ENCODE data around the gene EGF. TPM values are rescaled to one million over a fixed set of nuclear protein-coding genes. Genes with fewer than 3 reads are reported as not detected.

The EGF gene
- total RNA-seq, 2 experiments from 2014 or later, result not detected

DNA sequence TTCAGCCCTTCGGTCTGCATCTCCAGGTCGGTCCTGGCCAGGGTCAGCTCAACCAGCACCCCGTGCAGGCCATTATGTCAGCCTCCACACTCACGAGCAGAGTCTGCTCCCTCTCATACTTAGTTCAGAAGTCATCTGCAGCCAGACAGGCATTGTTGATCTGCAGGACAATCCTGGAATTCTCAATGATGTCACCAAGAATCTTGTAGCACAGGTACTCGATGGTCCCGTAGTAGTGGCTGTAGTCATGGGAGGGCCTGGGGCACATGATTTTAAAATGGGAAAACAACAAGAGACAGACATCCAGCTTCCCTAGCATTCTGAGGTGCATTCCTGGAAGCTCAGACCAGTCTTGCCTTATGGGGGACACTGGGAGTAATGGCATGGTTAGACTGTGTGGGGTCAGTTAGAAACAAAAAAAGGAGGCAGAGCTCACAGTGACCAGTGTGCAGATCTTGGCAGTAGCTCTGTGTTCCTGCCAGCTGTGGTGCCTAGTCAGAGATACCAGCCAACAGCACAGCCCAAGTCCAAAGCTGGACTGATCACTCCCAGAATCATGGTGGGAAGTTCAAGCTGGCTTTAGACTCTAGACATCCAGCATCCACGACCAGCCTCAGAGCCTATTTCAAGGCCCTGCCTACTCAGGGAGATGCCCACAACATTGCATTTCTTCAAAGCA is 32.9 kb upstream of the EGF start:
- Mint-ChIP-seq H3K36me3 (ENCODE audit: low read depth) (no peaks in the 10 kb centered on the region), H3K4me3 (no peak overlapping the region), H3K4me1 (ENCODE audit: low read depth) (no peaks in the 10 kb centered on the region), H3K27ac (no peak overlapping the region), H3K27me3 (ENCODE audit: low read depth) (no peaks in the 10 kb centered on the region), H3K9me3 (no peaks in the 10 kb centered on the region)
- no peak for DNase-seq
- CTCF ChIA-PET, result no interaction called here
- intact Hi-C loops (cut with micrococcal nuclease), result no loop called here

DNA sequence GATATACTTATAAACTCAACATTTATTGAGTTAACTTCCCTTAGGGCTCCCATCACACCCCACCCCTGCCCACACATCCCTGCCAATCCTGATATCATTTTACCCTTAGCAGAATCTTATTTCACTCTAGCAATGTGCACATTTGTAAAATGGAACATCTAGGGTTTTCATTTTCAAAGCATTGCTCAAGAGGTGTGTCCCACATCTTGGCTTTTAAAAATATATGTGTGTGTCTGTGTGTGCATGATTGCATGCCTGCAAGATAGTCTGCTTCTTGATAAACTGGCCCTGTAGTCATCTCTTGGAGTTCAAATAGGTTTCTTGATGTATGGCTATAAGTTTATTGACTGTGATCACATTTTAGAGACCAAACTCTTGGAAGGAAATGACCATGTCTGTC is 26.4 kb upstream of the EGF start:
- CTCF ChIA-PET, result interaction anchor here (0.6 kb wide), 1 partner anchor 1101 kb away, joined by 3 read pairs; no protein-coding TSS in a partner anchor
- Mint-ChIP-seq H3K4me1 (ENCODE audit: low read depth) (no peaks in the 10 kb centered on the region), H3K27me3 (ENCODE audit: low read depth) (no peaks in the 10 kb centered on the region), H3K9me3 (no peaks in the 10 kb centered on the region), H3K4me3 (no peak overlapping the region), H3K36me3 (ENCODE audit: low read depth) (no peaks in the 10 kb centered on the region), H3K27ac (no peak overlapping the region)
- intact Hi-C loops (cut with micrococcal nuclease), result no loop called here
- no peak for DNase-seq

DNA sequence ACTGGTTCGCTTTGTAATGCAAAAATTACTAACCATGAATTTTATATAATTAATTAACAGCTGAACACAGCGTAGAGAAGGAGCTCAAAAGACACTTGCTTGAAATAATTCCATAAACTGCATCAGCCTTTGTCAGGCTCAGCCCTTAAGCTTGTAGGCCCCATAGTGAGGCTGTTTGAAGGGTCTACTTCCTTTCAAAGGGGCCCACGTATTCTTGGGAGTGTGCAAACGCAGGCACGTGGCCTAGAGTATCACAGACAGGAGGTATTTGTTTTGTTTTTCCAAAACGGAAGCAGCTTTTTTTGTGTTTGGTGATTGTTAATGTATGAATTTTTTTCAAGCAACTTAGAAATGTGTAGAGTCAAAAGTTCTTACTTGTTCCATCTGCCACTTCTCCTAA is 25.6 kb upstream of the EGF start:
- no peak for DNase-seq
- intact Hi-C loops (cut with micrococcal nuclease), result no loop called here
- Mint-ChIP-seq H3K4me3 (no peak overlapping the region), H3K4me1 (ENCODE audit: low read depth) (no peaks in the 10 kb centered on the region), H3K9me3 (no peaks in the 10 kb centered on the region), H3K36me3 (ENCODE audit: low read depth) (no peaks in the 10 kb centered on the region), H3K27me3 (ENCODE audit: low read depth) (no peaks in the 10 kb centered on the region), H3K27ac (no peak overlapping the region)
- CTCF ChIA-PET, result no interaction called here

DNA sequence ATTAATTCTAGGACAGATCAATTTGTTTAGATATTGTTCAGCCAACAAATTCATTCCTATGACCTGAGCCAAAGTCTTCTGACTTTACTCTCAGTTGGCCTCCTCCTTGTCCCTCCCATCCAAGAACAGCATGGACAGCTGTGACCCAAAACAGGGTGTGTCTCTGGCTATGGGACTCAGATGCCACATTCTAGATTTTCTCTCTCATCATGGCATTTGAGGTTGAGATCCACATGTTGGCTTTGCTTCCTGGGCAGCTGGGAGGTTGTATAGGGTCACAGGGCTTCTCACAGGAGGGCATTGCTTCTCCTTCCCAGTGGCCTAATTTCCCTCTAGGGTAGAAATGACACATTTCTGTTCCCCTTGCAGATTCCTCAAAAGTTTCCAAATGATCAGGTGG is 22.6 kb upstream of the EGF start:
- H3K9me3 Mint-ChIP-seq, result no peaks in the 10 kb centered on the region
- H3K4me3 Mint-ChIP-seq, result no peak overlapping the region
- H3K27ac Mint-ChIP-seq, result no peak overlapping the region
- no peak for DNase-seq
- H3K27me3 Mint-ChIP-seq (ENCODE audit: low read depth), result no peaks in the 10 kb centered on the region
- CTCF ChIA-PET, result no interaction called here
- no peaks in the 10 kb centered on the region for H3K4me1 Mint-ChIP-seq (ENCODE audit: low read depth)
- no peaks in the 10 kb centered on the region for H3K36me3 Mint-ChIP-seq (ENCODE audit: low read depth)
- intact Hi-C loops (cut with micrococcal nuclease), result no loop called here

DNA sequence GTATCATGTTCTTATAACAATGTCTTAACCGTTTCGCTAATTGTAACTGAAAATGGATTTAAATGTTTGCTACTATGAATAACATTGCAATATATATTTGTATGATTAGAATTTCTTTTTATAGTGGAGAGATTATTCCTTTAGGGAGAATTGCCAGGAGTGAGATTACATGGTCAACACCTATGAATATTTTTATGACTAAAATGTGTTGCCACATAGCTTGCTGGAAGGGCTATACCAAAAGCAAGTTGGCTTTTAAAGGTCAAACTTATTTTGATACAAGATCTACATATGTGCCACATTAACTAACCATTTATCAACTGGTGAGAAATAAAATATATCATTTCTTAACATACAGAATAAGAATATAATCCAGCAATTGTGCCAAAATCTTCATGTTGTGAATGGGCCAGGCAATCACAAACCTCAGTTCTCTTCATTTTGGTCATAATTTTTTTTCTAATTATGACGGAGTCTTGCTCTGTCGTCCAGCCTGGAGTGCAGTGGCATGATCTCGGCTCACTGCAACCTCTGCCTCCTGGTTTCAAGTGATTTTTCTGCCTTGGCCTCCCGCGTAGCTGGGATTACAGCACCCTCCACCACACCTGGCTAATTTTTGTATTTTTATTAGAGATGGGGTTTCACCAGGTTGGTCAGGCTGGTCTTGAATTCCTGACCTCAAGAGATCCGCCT is 10.0 kb upstream of the EGF start:
- CTCF ChIA-PET, result interaction anchor here (0.6 kb wide), 1 partner anchor 406 kb away, joined by 3 read pairs; no protein-coding TSS in a partner anchor
- Mint-ChIP-seq H3K27ac (no peak overlapping the region), H3K4me1 (ENCODE audit: low read depth) (no peaks in the 10 kb centered on the region), H3K36me3 (ENCODE audit: low read depth) (no peaks in the 10 kb centered on the region), H3K27me3 (ENCODE audit: low read depth) (peaks cover 15% of the 10 kb centered on the region), H3K4me3 (no peak overlapping the region), H3K9me3 (peaks cover 4% of the 10 kb centered on the region)
- DNase-seq, result no peak
- intact Hi-C loops (cut with micrococcal nuclease), result no loop called here

DNA sequence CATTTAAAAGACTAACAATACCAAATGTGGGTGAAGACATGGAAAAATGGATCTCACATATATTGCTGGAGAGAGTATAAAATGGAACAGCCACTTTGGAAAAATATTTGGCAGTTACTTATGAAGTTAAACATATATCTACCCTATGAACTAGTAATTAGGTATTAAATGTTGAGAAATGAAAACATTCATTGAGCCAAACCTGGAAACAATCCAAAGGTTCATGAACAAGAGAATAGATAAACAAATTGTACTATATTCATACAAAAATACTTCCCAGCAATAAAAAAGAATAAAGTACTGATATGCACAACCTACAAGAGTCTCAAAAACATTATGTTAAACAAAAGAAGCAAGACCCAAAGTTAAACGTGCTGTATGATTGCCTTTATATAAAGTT is 4.0 kb upstream of the EGF start:
- Mint-ChIP-seq H3K36me3 (ENCODE audit: low read depth) (no peaks in the 10 kb centered on the region), H3K4me1 (ENCODE audit: low read depth) (no peaks in the 10 kb centered on the region), H3K27ac (no peak overlapping the region), H3K27me3 (ENCODE audit: low read depth) (peaks cover 26% of the 10 kb centered on the region), H3K9me3 (peaks cover 2% of the 10 kb centered on the region), H3K4me3 (no peak overlapping the region)
- intact Hi-C loops (cut with micrococcal nuclease), result no loop called here
- DNase-seq, result no peak
- CTCF ChIA-PET, result no interaction called here

DNA sequence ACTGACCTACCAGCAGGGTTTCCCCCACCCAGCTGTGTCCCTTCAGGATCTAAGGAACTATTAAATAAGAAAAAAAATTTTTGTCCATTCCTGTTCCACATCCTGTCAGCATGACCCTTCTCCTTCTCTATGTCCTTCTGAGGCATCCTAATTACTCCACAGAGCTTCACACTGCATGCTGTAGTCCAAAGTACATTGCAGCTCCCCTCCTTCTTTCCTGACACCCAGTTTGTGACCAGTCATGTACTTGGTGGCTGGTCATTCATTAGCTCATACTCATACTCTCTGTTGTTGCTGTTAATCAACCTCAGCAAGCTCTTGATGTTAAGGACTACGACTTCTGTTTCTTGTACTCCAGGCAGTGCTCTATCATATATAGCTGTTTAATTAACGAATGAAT is 2.4 kb upstream of the EGF start:
- Mint-ChIP-seq H3K4me1 (ENCODE audit: low read depth) (no peaks in the 10 kb centered on the region), H3K27ac (no peak overlapping the region), H3K4me3 (no peak overlapping the region), H3K9me3 (peaks cover 2% of the 10 kb centered on the region), H3K36me3 (ENCODE audit: low read depth) (no peaks in the 10 kb centered on the region), H3K27me3 (ENCODE audit: low read depth) (peaks cover 26% of the 10 kb centered on the region)
- CTCF ChIA-PET, result interaction anchor here (0.6 kb wide), 1 partner anchor 503 kb away, joined by 3 read pairs; no protein-coding TSS in a partner anchor
- intact Hi-C loops (cut with micrococcal nuclease), result no loop called here
- no peak for DNase-seq

DNA sequence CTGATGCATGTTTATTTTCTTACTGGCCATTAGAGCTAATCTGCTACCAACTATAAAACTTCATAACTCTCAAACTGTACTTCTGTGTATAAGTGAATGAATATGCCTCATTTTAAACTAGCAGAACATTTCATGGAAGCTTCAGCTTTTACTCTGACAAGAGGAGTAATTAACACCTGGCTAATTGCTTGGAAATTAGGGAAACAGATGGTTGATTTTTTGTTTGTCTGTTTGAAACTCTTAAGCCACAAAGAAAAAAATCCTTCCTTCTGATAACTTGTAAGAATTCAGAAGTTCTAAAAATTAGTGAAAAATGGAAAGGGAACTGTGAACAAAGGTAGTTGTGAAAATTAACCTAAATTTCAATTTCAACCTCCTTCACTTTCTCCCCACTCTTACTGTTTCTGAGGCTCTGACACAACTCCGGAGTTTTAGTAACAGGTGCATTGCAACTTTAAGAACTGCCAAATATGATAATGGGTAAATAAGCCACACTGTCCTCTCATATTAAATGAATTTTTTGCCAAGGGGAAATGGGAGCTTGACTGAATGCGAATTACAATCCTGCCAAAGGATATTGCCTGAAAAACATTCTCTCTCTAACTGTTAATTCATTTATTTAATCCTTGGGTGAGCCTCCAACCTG is 1.0 kb downstream of the EGF start:
- DNase-seq, result no peak
- Mint-ChIP-seq H3K36me3 (ENCODE audit: low read depth) (no peaks in the 10 kb centered on the region), H3K27me3 (ENCODE audit: low read depth) (peaks cover 19% of the 10 kb centered on the region), H3K4me1 (ENCODE audit: low read depth) (no peaks in the 10 kb centered on the region), H3K27ac (no peak overlapping the region), H3K9me3 (no peaks in the 10 kb centered on the region), H3K4me3 (no peak overlapping the region)
- CTCF ChIA-PET, result interaction anchor here (0.6 to 1.2 kb wide), 2 partner anchors 28 to 562 kb away, joined by 3 to 6 read pairs; partner anchors contain the start of gene ENPEP
- intact Hi-C loops (cut with micrococcal nuclease), result no loop called here

DNA sequence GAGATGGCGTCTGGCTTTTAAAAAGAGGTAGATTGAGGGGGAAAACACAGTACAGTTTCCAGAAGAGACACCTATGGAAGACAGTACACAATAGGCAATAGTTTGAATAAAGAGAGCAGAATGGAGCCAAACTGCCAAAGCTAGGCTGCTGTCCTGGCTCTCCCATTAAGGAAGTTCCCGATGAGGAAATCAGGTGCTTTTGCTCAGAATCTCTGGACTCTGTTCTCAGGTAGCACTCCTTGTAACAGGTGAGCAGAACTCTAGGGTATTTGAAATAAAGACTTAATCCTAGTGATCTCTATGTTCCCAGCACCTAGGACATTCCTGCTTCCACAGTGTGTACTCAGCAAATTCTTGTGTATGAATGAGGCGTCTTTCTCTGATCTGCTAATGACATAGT is 1.6 kb downstream of the EGF start:
- Mint-ChIP-seq H3K9me3 (no peaks in the 10 kb centered on the region), H3K4me3 (no peak overlapping the region), H3K27me3 (ENCODE audit: low read depth) (peaks cover 16% of the 10 kb centered on the region), H3K27ac (no peak overlapping the region), H3K4me1 (ENCODE audit: low read depth) (no peaks in the 10 kb centered on the region), H3K36me3 (ENCODE audit: low read depth) (no peaks in the 10 kb centered on the region)
- DNase-seq, result no peak
- CTCF ChIA-PET, result interaction anchor here (1.2 kb wide), 1 partner anchor 28 kb away, joined by 6 read pairs; no protein-coding TSS in a partner anchor
- intact Hi-C loops (cut with micrococcal nuclease), result no loop called here

DNA sequence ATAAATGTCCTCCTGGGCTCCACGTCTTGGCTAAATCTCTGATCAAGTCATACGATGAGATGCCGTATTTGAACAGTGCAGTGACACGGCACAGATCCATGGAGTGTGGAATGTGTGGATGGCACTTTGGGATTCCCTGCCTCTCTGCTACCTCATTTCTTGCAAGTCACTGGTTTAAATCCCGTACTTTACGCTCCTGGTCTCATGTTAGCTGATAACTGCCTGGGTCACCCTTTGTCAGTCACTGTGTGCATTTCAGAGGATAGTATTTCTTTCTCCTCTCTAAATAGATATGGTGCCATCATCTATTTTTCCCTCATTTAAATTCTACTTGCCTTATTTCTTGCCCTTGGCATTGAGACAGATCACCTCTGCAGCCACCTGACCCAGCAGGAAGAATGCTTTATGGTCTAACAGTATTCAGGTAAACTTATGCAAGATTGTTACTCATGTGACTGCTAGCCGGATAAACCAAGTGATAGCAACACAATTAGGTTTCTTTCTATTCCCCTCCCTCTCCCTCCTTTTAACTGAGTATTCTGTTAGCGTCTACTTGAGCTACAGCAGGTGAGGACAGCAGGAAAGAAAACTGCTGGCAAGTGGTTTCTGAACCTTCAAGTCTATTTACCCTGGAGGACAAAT is 2.8 kb downstream of the EGF start:
- no peaks in the 10 kb centered on the region for H3K4me1 Mint-ChIP-seq (ENCODE audit: low read depth)
- CTCF ChIA-PET, result no interaction called here
- no peaks in the 10 kb centered on the region for H3K9me3 Mint-ChIP-seq
- DNase-seq, result no peak
- intact Hi-C loops (cut with micrococcal nuclease), result no loop called here
- peaks cover 14% of the 10 kb centered on the region for H3K27me3 Mint-ChIP-seq (ENCODE audit: low read depth)
- H3K27ac Mint-ChIP-seq, result no peak overlapping the region
- no peaks in the 10 kb centered on the region for H3K36me3 Mint-ChIP-seq (ENCODE audit: low read depth)
- H3K4me3 Mint-ChIP-seq, result no peak overlapping the region

DNA sequence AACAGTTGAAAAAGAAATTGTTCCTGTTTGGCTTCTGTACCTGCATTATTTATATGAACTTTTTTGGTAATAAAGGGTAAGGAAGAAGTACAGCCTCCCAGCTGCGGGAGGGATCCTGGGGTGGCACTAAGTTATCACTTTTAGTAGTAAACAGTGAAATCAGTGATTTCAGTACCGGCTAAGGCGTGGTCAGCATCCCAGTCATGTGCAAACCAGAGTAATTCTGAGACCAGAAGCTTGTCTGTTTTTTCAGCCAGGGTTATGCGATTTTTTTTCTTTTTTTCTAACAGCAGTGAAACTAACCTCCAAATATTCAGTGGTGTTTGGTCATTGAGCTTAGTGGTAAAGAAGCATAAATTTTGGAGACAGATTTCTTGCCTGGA is 3.3 kb downstream of the EGF start:
- CTCF ChIA-PET, result no interaction called here

DNA sequence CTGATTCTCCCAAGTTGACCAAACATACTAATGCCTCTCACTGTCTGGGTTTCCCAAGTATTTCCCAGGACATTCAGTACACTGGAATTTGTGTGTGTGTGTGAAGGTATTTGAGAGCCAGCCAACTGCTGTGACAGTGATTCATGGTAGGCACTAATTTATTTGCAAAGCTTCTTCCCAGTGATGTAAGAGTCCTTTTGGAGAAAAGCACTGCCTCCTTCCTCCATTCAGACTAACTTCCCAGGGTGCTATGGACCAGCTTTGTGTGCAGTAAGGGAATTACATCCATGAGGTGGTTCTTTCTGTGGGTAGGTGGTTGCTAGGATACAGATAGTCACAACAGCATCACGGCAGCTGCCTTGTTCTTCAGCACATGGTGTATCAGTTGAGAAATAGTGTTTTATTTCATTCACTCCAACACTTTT is 8.7 kb downstream of the EGF start:
- H3K27me3 Mint-ChIP-seq (ENCODE audit: low read depth), result no peaks in the 10 kb centered on the region
- CTCF ChIA-PET, result no interaction called here
- no peaks in the 10 kb centered on the region for H3K4me1 Mint-ChIP-seq (ENCODE audit: low read depth)
- DNase-seq, result no peak
- intact Hi-C loops (cut with micrococcal nuclease), result no loop called here
- no peaks in the 10 kb centered on the region for H3K9me3 Mint-ChIP-seq
- H3K4me3 Mint-ChIP-seq, result no peak overlapping the region
- no peak overlapping the region for H3K27ac Mint-ChIP-seq
- H3K36me3 Mint-ChIP-seq (ENCODE audit: low read depth), result no peaks in the 10 kb centered on the region

More for the DNA sequence above, 3.3 kb downstream of the EGF start:
- DNase-seq, result no peak
- H3K36me3 Mint-ChIP-seq (ENCODE audit: low read depth), result no peaks in the 10 kb centered on the region
- no peak overlapping the region for H3K4me3 Mint-ChIP-seq
- H3K27ac Mint-ChIP-seq, result no peak overlapping the region
- no peaks in the 10 kb centered on the region for H3K4me1 Mint-ChIP-seq (ENCODE audit: low read depth)
- no peaks in the 10 kb centered on the region for H3K9me3 Mint-ChIP-seq
- intact Hi-C loops (cut with micrococcal nuclease), result no loop called here
- peaks cover 14% of the 10 kb centered on the region for H3K27me3 Mint-ChIP-seq (ENCODE audit: low read depth)
